Lower lobe of right lung (tissue), 2 donors: ENCODE results near the gene NR6A1. TPM values are rescaled to one million over a fixed set of nuclear protein-coding genes. Genes with fewer than 3 reads are reported as not detected.
"Not testable (repeated sequence)": the region's sequence is repeated elsewhere in the genome, so short reads cannot be mapped to it uniquely, and the experiment has no call there.

Experiments
- ATAC-seq, 2 donors: fragments of 200-7000 bp; cut with Tn5 transposase; one replicate each; pipeline ENCODE4 v1.9.1; 2020 to 2022; ENCODE audit warnings: mild to moderate bottlenecking in 2 of 2, moderate library complexity in 2 of 2
- DNase-seq: peaks from one replicate; pipeline ENCODE4 v3.0.0-alpha.2; 2020
- H3K27ac ChIP-seq: fragments of 200-600 bp; one replicate; pipeline ENCODE4 v1.8.0; 2022
- H3K27me3 ChIP-seq: fragments of 200-600 bp; one replicate; pipeline ENCODE4 v1.8.0; 2022; ENCODE audit warnings: low read depth
- H3K36me3 ChIP-seq: fragments of 200-600 bp; one replicate; pipeline ENCODE4 v1.8.0; 2022; ENCODE audit warnings: mild to moderate bottlenecking
- H3K4me1 ChIP-seq: fragments of 200-600 bp; one replicate; pipeline ENCODE4 v1.8.0; 2022
- H3K4me3 ChIP-seq: fragments of 200-600 bp; one replicate; pipeline ENCODE4 v1.8.0; 2022; ENCODE audit warnings: mild to moderate bottlenecking
- H3K9me3 ChIP-seq: fragments of 200-600 bp; one replicate; pipeline ENCODE4 v1.8.0; 2022
- intact Hi-C: fragments of 100-400 bp; cut with DNase I; formaldehyde crosslinking; loops from one replicate; pipeline ENCODE4 v1.11.0; 2022
- total RNA-seq: library from RNA; stranded (reverse); fragmentation: NEBNext Ultra II Directional; extraction: Animal tissue kit (Norgen Biotek cat#: 25700); gene quantifications from one replicate; pipeline ENCODE4 v1.2.1, GENCODE V29; 2021
- TF ChIP-seq, protein P1 (sequence below): fragments of 200-600 bp; IDR thresholded peaks from one replicate; pipeline ENCODE4 v1.8.0; 2022; ENCODE audit warnings: antibody characterized with exemption, mild to moderate bottlenecking
- donor health status: DM: no; HTN: yes; CAD: no; lungs with severe emphysema.

Gene NR6A1
- total RNA-seq, 1 donor from 2014 or later: 4.5 TPM

DNA sequence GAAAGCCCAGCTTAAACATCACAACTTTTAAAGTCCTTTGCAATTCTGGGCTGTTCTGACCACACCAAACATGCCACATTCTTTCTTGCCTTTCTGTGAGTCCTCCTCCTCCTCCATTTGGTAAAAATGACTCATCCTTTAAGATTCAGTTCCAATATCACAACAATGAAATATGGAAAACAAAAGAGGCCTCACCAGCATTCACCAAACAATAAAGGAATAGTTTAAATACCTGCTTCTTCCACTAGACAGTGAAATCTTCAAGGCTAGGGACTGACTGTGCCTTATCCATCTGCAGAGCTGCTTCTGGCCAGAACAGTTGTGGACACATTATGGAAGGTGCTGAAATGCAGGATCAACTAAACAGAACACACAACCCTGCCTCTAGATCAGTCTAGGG is 36.0 kb downstream of the NR6A1 start:
- intact Hi-C loops: no loop called here
- Histone ChIP-seq H3K4me1 (no peaks in the 10 kb centered on the region), H3K4me3 (no peak overlapping the region), H3K27ac (no peak overlapping the region), H3K36me3 (no peaks in the 10 kb centered on the region), H3K27me3 (no peaks in the 10 kb centered on the region), H3K9me3 (no peaks in the 10 kb centered on the region)
- DNase-seq (no peak), ATAC-seq (no peak)
- TF ChIP-seq, protein P1, sequence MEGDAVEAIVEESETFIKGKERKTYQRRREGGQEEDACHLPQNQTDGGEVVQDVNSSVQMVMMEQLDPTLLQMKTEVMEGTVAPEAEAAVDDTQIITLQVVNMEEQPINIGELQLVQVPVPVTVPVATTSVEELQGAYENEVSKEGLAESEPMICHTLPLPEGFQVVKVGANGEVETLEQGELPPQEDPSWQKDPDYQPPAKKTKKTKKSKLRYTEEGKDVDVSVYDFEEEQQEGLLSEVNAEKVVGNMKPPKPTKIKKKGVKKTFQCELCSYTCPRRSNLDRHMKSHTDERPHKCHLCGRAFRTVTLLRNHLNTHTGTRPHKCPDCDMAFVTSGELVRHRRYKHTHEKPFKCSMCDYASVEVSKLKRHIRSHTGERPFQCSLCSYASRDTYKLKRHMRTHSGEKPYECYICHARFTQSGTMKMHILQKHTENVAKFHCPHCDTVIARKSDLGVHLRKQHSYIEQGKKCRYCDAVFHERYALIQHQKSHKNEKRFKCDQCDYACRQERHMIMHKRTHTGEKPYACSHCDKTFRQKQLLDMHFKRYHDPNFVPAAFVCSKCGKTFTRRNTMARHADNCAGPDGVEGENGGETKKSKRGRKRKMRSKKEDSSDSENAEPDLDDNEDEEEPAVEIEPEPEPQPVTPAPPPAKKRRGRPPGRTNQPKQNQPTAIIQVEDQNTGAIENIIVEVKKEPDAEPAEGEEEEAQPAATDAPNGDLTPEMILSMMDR: no peak

DNA sequence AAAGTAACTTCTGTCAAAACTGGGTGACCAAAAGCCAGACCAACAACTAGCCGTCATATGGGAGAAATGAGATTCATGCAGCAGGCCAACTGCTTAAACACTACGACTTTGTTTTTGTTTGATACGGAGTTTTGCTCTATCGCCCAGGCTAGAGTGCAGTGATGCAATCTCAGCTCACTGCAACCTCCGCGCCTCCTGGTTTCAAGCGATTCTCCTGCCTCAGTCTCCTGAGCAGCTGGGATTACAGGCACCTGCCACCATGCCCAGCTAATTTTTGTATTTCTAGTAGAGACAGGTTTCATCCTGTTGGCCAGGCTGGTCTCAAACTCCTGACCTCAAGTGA is 36.4 kb downstream of the NR6A1 start:
- H3K9me3 ChIP-seq, intact Hi-C loops, H3K4me3 ChIP-seq, DNase-seq, ATAC-seq, H3K36me3 ChIP-seq, H3K27me3 ChIP-seq, H3K4me1 ChIP-seq: not testable (repeated sequence)
- H3K27ac ChIP-seq: peak overlapping the region; percentile 27

DNA sequence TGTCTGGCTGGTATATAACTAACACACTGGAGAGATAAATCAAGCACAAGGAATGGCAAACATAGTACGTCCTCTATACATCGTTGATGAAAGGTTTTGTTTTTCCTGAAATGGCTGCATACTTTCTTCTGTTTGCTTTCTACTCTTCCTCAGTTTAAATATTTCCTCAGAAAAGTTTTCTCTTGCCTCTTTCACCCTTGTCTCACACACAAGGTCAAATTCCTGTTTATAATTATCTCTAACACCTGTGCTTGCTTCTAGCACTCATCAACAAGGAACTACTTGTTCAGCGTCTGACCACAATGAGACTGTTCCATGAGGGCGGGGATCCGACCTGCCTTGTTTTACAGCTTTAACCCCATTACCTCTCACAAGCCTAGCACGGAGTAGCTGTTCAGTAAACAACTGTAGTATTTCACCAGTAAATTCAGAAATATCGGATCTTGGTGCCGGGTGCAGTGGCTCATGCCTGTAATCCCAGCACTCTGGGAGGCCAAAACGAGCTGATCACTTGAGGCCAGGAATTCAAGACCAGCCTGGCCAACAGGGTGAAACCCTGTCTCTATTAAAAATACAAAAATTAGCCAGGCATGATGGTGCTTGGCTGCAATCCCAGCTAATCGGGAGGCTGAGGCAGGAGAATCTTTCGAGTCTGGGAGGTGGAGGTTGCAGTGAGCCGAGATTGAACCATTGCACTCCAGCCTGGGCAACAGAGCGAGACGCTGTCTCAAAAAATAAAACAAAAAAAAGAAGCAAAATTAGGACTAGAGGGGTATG is 37.0 kb downstream of the NR6A1 start:
- intact Hi-C loops: no loop called here
- ATAC-seq: peak; percentile 77 to 91

DNA sequence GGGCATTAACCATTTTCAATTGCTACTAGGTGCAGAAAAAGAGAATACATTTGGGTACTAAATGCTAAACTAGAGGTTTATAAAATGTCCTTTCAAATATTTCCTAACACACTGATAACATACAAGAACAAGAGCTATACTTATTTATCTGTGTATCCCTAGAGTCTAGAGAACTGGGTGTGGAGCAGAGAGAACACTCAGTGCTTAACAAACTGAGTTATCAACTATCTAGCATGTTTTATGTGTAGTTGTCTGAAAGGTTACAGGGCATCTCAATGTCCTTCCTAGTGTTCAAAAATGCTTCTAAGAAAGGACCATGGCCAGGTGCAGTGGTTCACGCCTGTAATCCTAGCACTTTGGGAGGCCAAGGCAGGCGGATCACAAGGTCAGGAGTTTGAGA is 40.3 kb downstream of the NR6A1 start:
- Histone ChIP-seq H3K27ac (no peak overlapping the region), H3K4me1 (no peaks in the 10 kb centered on the region), H3K27me3 (no peaks in the 10 kb centered on the region), H3K9me3 (no peaks in the 10 kb centered on the region), H3K36me3 (no peaks in the 10 kb centered on the region), H3K4me3 (no peak overlapping the region)
- TF ChIP-seq, protein P1: no peak
- ATAC-seq (no peak), DNase-seq (no peak)
- intact Hi-C loops: no loop called here

More for the DNA sequence above, 37.0 kb downstream of the NR6A1 start:
- Histone ChIP-seq H3K9me3 (no peaks in the 10 kb centered on the region), H3K36me3 (no peaks in the 10 kb centered on the region), H3K4me1 (no peaks in the 10 kb centered on the region), H3K27me3 (no peaks in the 10 kb centered on the region), H3K27ac (peak overlapping the region; percentile 27), H3K4me3 (no peak overlapping the region)
- TF ChIP-seq, protein P1: no peak
- DNase-seq: no peak

DNA sequence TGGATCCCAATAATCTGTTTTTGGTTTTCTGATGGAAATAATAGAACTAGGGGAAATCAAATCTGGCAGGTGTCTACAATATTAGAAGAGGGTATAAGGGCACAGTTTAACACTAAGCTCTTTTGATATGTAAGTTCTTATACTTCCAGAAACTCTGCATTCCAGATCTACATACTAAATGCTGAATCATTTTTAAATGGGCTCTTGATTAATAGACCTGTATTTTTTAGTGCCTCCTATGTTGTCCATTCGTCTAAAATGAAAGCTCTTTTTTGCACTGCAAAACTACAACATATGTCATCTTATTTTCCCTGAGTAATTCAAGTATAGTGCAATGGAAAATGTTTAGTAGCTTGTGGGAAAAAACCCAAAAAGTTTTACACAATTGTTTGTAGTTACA is 44.2 kb downstream of the NR6A1 start:
- Histone ChIP-seq H3K4me1 (no peaks in the 10 kb centered on the region), H3K4me3 (no peak overlapping the region), H3K9me3 (no peaks in the 10 kb centered on the region), H3K27me3 (no peaks in the 10 kb centered on the region), H3K36me3 (no peaks in the 10 kb centered on the region), H3K27ac (no peak overlapping the region)
- TF ChIP-seq, protein P1: no peak
- intact Hi-C loops: no loop called here
- no peak for ATAC-seq
- DNase-seq: no peak

DNA sequence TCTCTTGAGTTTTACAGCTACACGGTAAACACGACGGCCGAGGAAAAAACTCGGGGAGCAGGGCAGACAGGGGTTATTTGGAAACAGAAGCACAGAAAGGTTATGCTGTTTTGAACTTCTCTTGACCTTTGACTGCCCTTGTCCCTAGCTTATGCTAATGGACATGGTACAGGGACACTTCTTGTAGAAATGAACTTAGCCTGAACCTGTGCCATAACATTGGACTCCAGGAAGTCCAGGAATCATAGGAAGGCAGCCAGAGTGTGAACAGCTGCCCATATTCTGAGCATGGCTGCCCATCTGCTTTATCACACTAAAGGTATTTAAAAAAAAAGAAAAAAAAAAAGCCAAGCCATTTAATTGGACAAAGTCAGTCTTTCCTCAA is 46.1 kb downstream of the NR6A1 start:
- no peak for DNase-seq
- TF ChIP-seq, protein P1: no peak
- intact Hi-C loops: no loop called here
- Histone ChIP-seq H3K27me3 (no peaks in the 10 kb centered on the region), H3K36me3 (no peaks in the 10 kb centered on the region), H3K9me3 (no peaks in the 10 kb centered on the region), H3K4me3 (no peak overlapping the region), H3K27ac (no peak overlapping the region), H3K4me1 (no peaks in the 10 kb centered on the region)
- ATAC-seq: no peak
